Measurements from ENCODE around the gene PDS5B.
A peak's percentile ranks its signal among the peaks of the same experiment; 100 is the strongest.
"Not testable (repeated sequence)": the region's sequence is repeated elsewhere in the genome, so short reads cannot be mapped to it uniquely, and the experiment has no call there.

The PDS5B gene

GRCh38 chr13:32586080-32586900 is at the start of gene PDS5B:
TSS of gene PDS5B (plus strand) at chr13:32586452. CDS start at chr13:32648773, 62,321 bp downstream.
- peak; percentile 90 for DNase-seq

GRCh38 chr13:32537580-32538142 is 48.6 kb upstream of the PDS5B start:
- no peak for DNase-seq

GRCh38 chr13:32538143-32538620 is 48.1 kb upstream of the PDS5B start:
- peak; percentile 34 for DNase-seq

- peak; percentile 88 for DNase-seq
These were observed 47.5 kb upstream of the PDS5B start, which contains the start of gene N4BP2L2 for GRCh38 chr13:32538621-32539246. TSS of gene N4BP2L2 (minus strand) at chr13:32538795. CDS start at chr13:32537027, 1,768 bp downstream.

GRCh38 chr13:32542221-32542620 is 44.0 kb upstream of the PDS5B start:
- no peak for DNase-seq

GRCh38 chr13:32545083-32545482 is 41.2 kb upstream of the PDS5B start:
- DNase-seq: no peak

GRCh38 chr13:32548837-32549236 is 37.4 kb upstream of the PDS5B start:
- DNase-seq: no peak

- DNase-seq: no peak
These were observed 36.5 kb upstream of the PDS5B start for GRCh38 chr13:32549788-32550187.

GRCh38 chr13:32553720-32554119 is 32.5 kb upstream of the PDS5B start:
- DNase-seq: no peak

- no peak for DNase-seq
These were observed 30.6 kb upstream of the PDS5B start for GRCh38 chr13:32555613-32556012.

GRCh38 chr13:32560842-32561241 is 25.4 kb upstream of the PDS5B start:
- DNase-seq: not testable (repeated sequence)

- DNase-seq: not testable (repeated sequence)
These were observed 10.6 kb upstream of the PDS5B start for GRCh38 chr13:32575687-32576086.

- DNase-seq: no peak
These were observed 9.2 kb upstream of the PDS5B start for GRCh38 chr13:32577032-32577431.

GRCh38 chr13:32581177-32581786 is 5.0 kb upstream of the PDS5B start:
- peak; percentile 20 for DNase-seq

- no peak for DNase-seq
These were observed 4.0 kb upstream of the PDS5B start for GRCh38 chr13:32582281-32582680.

GRCh38 chr13:32582991-32583390 is 3.3 kb upstream of the PDS5B start:
- DNase-seq: no peak

- DNase-seq: no peak
These were observed 637 bp upstream of the PDS5B start for GRCh38 chr13:32585550-32586079.

GRCh38 chr13:32587011-32587810 is 959 bp downstream of the PDS5B start:
- peak; percentile 21 for DNase-seq

GRCh38 chr13:32587811-32588170 is 1.5 kb downstream of the PDS5B start:
- DNase-seq: peak; percentile 8

GRCh38 chr13:32588736-32589135 is 2.5 kb downstream of the PDS5B start:
- DNase-seq: no peak

- DNase-seq: no peak
These were observed 3.2 kb downstream of the PDS5B start for GRCh38 chr13:32589471-32589870.

GRCh38 chr13:32590266-32590665 is 4.0 kb downstream of the PDS5B start:
- DNase-seq: no peak
